HG02840 (cell line): ENCODE data around the gene LTBP1.

Experiments
- ATAC-seq: cut with Tn5 transposase; IDR thresholded peaks from one replicate; pipeline ENCODE4 v1.9.1; 2021; ENCODE audit warnings: mild to moderate bottlenecking, moderate library complexity, moderate number of reproducible peaks; ENCODE audit not compliant: unreplicated experiment, low FRiP score

Gene LTBP1

DNA sequence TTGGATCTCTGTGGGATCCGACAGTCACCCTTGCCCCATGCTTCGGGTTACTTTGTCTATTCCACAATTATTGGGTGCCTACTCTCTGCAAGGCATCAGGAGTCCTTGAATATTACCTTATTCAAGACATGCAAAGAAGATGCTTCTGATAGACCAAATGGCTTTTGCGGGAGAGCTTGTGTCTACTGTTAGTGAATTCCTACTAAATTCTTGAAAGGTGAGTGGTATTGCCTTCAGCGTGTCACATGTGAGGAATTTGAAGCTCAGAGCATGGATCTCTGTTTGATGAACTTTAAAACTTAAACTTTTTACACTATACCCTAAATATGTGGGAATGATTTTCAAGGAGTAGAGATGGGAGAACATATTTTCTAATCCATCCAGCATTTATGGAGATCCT lies 184.4 kb downstream of the LTBP1 start:
- no peak for ATAC-seq

GRCh38 chr2:33131749-33132148 lies 185.0 kb downstream of the LTBP1 start:
- ATAC-seq, result no peak

- ATAC-seq, result no peak
These were observed 186.8 kb downstream of the LTBP1 start for GRCh38 chr2:33133454-33133952.

GRCh38 chr2:33134086-33134771 lies 187.5 kb downstream of the LTBP1 start:
- ATAC-seq, result no peak

- ATAC-seq, result no peak
These were observed 188.2 kb downstream of the LTBP1 start for GRCh38 chr2:33134791-33135560.

- no peak for ATAC-seq
These were observed 188.9 kb downstream of the LTBP1 start for GRCh38 chr2:33135645-33136044.

GRCh38 chr2:33136056-33136455 lies 189.3 kb downstream of the LTBP1 start:
- no peak for ATAC-seq

GRCh38 chr2:33136566-33136965 lies 189.8 kb downstream of the LTBP1 start:
- ATAC-seq, result no peak

- ATAC-seq, result no peak
These were observed 190.6 kb downstream of the LTBP1 start for GRCh38 chr2:33137331-33137730.

DNA sequence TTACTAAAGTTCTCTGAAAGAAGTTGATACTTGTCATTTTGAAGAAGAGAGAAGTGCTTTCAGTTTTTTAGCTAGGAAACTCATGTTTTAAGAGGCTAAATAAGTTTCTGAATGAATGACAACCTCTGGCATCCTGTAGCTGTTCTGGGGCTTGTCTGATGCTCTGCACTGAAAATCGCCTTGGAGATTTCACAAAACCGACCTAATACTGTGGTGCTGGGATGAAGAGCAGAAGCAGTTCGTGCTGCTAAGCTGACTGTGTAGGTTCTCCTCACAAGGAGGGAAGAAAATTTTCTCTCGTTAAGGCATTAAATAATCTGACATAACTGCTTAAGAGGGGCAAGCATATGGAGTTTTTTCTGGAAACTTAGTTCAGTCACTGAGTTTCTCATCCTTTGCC lies 193.2 kb downstream of the LTBP1 start:
- ATAC-seq, result no peak

GRCh38 chr2:33141476-33141875 lies 194.7 kb downstream of the LTBP1 start:
- ATAC-seq, result no peak

DNA sequence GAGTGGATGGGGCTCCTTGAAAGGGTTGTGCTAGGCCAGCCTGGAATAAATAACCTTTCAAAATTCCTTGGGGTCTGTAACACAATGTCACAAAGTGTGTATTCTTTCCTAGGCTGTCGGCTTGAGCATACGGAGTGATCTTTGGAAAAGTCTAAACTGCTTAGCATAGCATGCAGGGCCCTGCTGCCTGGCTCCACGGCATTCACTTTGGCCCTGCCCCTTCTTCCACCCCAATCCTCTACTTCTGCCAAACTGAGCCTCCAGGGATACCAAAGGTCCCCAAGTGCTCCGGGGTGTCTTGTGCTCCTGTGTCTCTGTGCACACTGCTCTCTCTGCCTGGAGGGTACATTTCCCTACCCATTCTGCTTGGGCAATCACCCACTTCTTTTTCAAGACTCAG lies 196.1 kb downstream of the LTBP1 start:
- ATAC-seq, result no peak

- no peak for ATAC-seq
These were observed 197.5 kb downstream of the LTBP1 start for GRCh38 chr2:33144243-33144642.

DNA sequence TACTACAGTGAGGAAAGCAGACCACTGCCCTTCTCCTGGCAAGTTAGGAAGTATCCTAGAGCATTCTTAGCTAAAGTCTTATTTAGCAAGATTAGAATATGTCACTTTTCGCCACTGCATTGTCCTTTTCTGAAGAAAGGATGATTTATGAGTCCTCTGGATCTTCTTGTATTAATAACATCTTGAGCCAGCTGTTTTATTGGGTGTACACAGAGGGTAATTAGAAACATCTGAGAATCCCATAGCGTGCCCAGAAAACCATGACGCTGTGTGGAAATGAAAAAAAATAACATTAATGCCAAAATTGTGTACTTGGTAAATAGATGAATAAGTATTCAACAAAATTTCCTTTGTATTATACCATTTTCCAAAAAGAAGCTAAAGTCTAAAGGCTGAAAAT lies 198.7 kb downstream of the LTBP1 start:
- no peak for ATAC-seq

- ATAC-seq, result no peak
These were observed 199.3 kb downstream of the LTBP1 start for GRCh38 chr2:33146102-33146501.

GRCh38 chr2:33153008-33153407 lies 206.3 kb downstream of the LTBP1 start:
- ATAC-seq, result no peak

DNA sequence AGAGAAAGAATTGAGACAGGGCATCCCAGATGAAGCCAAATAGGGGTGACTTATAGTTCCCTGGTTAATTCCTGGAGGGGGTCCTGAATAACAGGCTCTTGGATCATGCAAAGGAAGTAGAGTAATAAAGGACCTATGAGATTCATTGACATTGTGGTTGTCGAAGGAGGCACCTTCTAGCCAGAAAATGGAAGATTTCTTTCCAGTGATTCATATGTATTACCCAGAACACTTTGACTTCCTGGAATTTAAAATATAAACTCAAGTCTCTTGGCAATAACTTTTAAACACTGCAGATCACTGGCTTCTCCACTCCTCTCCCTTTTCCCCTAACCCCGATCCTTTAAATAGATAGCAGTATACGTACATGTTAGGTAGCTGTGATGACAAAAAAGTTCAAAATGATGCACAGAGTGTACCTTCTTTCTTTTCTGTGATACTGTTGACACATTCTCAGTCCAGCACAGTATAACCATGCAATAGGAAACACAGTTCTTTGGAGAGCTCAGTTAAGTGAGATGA lies 211.8 kb downstream of the LTBP1 start:
- no peak for ATAC-seq

DNA sequence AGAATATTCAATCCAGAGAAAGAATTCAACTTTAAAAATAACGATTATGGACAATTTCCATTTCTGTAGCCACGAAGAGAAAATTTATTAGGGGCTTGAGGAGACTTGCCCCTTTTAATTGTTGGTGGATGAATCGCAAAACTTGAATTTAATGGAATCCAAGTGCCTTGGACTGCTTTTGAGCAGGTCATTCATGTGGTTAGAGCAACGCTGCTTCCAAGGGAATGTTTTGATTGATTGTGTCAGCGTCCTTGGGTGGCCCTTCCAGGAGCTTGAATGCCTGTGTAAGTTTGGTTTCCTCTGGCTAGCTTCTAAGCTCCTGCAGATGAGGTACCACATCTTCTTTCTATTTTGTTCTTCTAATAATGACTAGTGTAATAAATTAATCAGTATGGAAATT lies 213.4 kb downstream of the LTBP1 start:
- ATAC-seq, result no peak

GRCh38 chr2:33166287-33166881 lies 219.6 kb downstream of the LTBP1 start:
- ATAC-seq, result no peak

GRCh38 chr2:33167622-33168245 lies 221.0 kb downstream of the LTBP1 start:
- no peak for ATAC-seq

DNA sequence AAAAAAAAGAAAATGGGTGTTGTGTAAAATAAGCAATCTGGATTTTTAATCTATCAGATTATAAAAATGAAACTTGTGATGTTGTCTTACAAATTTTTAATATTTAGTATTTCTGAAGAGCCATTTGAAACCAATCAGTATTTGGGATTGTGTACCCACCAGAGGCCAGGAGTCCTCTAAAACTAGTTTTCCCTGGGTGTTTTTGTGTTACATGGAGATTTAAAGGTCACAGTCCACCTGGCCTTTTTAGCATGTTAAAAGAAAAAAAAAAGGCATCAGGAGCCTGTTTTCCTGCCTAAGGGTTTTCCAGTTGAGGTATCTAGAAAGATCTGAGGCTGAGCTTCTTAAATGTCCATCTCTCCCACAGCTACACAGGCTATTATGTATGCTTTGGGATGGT lies 221.7 kb downstream of the LTBP1 start:
- ATAC-seq, result no peak
